ENCODE data around the gene TNFSF13B. TPM values are rescaled to one million over a fixed set of nuclear protein-coding genes. Genes with fewer than 3 reads are reported as not detected.

TNFSF13B gene
- total and polyA plus RNA-seq, 10 of the 15 experiments (the other 5 are each of a cell fraction or from before 2014, with no cell fraction given) = 11.0 to 64.2 (median 17.0) TPM

GRCh38 chr13:108316413-108316812, 46.9 kb downstream of the TNFSF13B start:
- FAIRE-seq = no peak
- H3K4me2 ChIP-seq (ENCODE audit: control insufficient read depth, insufficient read depth) = no peak overlapping the region

More at GRCh38 chr13:108316413-108316812, 46.9 kb downstream of the TNFSF13B start:
- DNase-seq (ENCODE audit: low read depth, low spot score) (no peak), ATAC-seq (no peak)
- Histone ChIP-seq H3K36me3 (ENCODE audit: control insufficient read depth in 2 of 2, insufficient read depth in 2 of 2, low read length in 1 of 2) (no peaks in the 10 kb centered on the region), H4K20me1 (ENCODE audit: control insufficient read depth, insufficient read depth) (no peaks in the 10 kb centered on the region), H3K4me1 (ENCODE audit: control insufficient read depth, insufficient read depth, low read length) (no peaks in the 10 kb centered on the region), H3K4me3 (no peak overlapping the region), H3K9ac (ENCODE audit: control insufficient read depth, insufficient read depth, low read length) (no peak overlapping the region), H3K79me2 (ENCODE audit: control insufficient read depth, insufficient read depth, low read length) (no peaks in the 10 kb centered on the region), H3K27me3 (replicated peaks in 1 of 2; ENCODE audit: control insufficient read depth in 2 of 2, insufficient read depth in 2 of 2, low read length in 1 of 2) (no peaks in the 10 kb centered on the region), H2AFZ (ENCODE audit: control insufficient read depth, low read depth, low read length) (no peak overlapping the region), H3K27ac (ENCODE audit: control insufficient read depth, insufficient read depth) (no peak overlapping the region), H3K9me3 (replicated peaks; ENCODE audit: control insufficient read depth, insufficient read depth, low read length) (no peaks in the 10 kb centered on the region; the same call in 2 of the 3 replicates)
- TF ChIP-seq ETV6 (conservative IDR thresholded peaks at IDR 0.05 in 1 of 2, IDR thresholded peaks at IDR 0.05 in 1 of 2; ENCODE audit: borderline replicate concordance in 1 of 2, low read depth in 1 of 2) = no peak
- TF ChIP-seq, protein P1, sequence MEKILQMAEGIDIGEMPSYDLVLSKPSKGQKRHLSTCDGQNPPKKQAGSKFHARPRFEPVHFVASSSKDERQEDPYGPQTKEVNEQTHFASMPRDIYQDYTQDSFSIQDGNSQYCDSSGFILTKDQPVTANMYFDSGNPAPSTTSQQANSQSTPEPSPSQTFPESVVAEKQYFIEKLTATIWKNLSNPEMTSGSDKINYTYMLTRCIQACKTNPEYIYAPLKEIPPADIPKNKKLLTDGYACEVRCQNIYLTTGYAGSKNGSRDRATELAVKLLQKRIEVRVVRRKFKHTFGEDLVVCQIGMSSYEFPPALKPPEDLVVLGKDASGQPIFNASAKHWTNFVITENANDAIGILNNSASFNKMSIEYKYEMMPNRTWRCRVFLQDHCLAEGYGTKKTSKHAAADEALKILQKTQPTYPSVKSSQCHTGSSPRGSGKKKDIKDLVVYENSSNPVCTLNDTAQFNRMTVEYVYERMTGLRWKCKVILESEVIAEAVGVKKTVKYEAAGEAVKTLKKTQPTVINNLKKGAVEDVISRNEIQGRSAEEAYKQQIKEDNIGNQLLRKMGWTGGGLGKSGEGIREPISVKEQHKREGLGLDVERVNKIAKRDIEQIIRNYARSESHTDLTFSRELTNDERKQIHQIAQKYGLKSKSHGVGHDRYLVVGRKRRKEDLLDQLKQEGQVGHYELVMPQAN (conservative IDR thresholded peaks at IDR 0.05) = no peak
- TF ChIP-seq HCFC1 (IDR thresholded peaks at IDR 0.05; ENCODE audit: low read length) = no peak
- no peak for TF ChIP-seq USF1 (IDR thresholded peaks at IDR 0.05; ENCODE audit: borderline replicate concordance, extremely low read length, insufficient read depth, low read depth, low read length)
- no peak for TF ChIP-seq RAD21 (IDR thresholded peaks at IDR 0.05; ENCODE audit: insufficient read depth, low read depth, low read length)
- TF ChIP-seq, protein P2, sequence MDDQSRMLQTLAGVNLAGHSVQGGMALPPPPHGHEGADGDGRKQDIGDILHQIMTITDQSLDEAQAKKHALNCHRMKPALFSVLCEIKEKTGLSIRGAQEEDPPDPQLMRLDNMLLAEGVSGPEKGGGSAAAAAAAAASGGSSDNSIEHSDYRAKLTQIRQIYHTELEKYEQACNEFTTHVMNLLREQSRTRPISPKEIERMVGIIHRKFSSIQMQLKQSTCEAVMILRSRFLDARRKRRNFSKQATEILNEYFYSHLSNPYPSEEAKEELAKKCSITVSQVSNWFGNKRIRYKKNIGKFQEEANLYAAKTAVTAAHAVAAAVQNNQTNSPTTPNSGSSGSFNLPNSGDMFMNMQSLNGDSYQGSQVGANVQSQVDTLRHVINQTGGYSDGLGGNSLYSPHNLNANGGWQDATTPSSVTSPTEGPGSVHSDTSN (IDR thresholded peaks at IDR 0.05; ENCODE audit: insufficient replicate concordance, low read depth, low read length) = no peak
- no peak for TF ChIP-seq MXI1 (IDR thresholded peaks at IDR 0.05; ENCODE audit: low read depth, low read length)
- TF ChIP-seq TBL1XR1 (IDR thresholded peaks at IDR 0.05; ENCODE audit: low read depth, low read length) = no peak
- no peak for TF ChIP-seq NFXL1 (IDR thresholded peaks at IDR 0.05; ENCODE audit: borderline replicate concordance)
- TF ChIP-seq ZNF384 (IDR thresholded peaks at IDR 0.05; ENCODE audit: borderline replicate concordance, low read depth, low read length) = no peak
- TF ChIP-seq, protein P3, sequence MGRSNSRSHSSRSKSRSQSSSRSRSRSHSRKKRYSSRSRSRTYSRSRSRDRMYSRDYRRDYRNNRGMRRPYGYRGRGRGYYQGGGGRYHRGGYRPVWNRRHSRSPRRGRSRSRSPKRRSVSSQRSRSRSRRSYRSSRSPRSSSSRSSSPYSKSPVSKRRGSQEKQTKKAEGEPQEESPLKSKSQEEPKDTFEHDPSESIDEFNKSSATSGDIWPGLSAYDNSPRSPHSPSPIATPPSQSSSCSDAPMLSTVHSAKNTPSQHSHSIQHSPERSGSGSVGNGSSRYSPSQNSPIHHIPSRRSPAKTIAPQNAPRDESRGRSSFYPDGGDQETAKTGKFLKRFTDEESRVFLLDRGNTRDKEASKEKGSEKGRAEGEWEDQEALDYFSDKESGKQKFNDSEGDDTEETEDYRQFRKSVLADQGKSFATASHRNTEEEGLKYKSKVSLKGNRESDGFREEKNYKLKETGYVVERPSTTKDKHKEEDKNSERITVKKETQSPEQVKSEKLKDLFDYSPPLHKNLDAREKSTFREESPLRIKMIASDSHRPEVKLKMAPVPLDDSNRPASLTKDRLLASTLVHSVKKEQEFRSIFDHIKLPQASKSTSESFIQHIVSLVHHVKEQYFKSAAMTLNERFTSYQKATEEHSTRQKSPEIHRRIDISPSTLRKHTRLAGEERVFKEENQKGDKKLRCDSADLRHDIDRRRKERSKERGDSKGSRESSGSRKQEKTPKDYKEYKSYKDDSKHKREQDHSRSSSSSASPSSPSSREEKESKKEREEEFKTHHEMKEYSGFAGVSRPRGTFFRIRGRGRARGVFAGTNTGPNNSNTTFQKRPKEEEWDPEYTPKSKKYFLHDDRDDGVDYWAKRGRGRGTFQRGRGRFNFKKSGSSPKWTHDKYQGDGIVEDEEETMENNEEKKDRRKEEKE (IDR thresholded peaks at IDR 0.05) = no peak
- SMC1A ChIA-PET (ENCODE audit: uncharacterized antibody, unreplicated experiment) = interaction anchor here (0.9 to 2.0 kb wide), 5 partner anchors 20 to 579 kb away, joined by 3 to 8 read pairs (median 4); partner anchors contain the start of gene TNFSF13B
- BruUV-seq (replicated peaks) = no TSS peak
- CTCF ChIA-PET = interaction anchor here (1.7 kb wide), 1 partner anchor 10 kb away, joined by 4 read pairs; no protein-coding TSS in a partner anchor
- 78% methylated on average over 4 of the region's 4 CpGs for WGBS (ENCODE audit: insufficient coverage, insufficient replicate concordance, low lambda C conversion rate, missing lambda C conversion rate)
- in situ Hi-C loops (cut with MboI) = no loop called here
- POLR2A ChIA-PET = no interaction called here
- RAD21 ChIA-PET (ENCODE audit: unreplicated experiment) = no interaction called here
- intact Hi-C loops (cut with micrococcal nuclease; ENCODE audit: unreplicated experiment) = no loop called here

All from GM12878 (cell line).